Tongue (tissue), 1 donor: ENCODE results near the gene USP40. TPM values are rescaled to one million over a fixed set of nuclear protein-coding genes. Genes with fewer than 3 reads are reported as not detected.

ENCODE experiments used
- total RNA-seq: library from RNA; depleted of rRNA; stranded (reverse); fragments of >200 nt; gene quantifications from one replicate; pipeline ENCODE4 v1.2.3, GENCODE V29; 2014

The USP40 gene
- total RNA-seq, 1 donor from 2014 or later: 37.3 TPM

Other genes with a start within 250 kb of the USP40 start
- gene DGKD, start 212.3 kb downstream of the USP40 start, total RNA-seq: 51.7 TPM
- gene UGT1A8, start 50.9 kb upstream of the USP40 start, total RNA-seq: 0.31 TPM
- gene UGT1A10, start 69.7 kb upstream of the USP40 start, total RNA-seq: not detected
- not detected for gene UGT1A9, start 105.1 kb upstream of the USP40 start, total RNA-seq
- 1.3 TPM for gene UGT1A7, start 115.1 kb upstream of the USP40 start, total RNA-seq
- 9.6 TPM for gene UGT1A6, start 126.1 kb upstream of the USP40 start, total RNA-seq
- gene UGT1A5, start 146.1 kb upstream of the USP40 start, total RNA-seq: 0.51 TPM
- gene UGT1A4, start 152.0 kb upstream of the USP40 start, total RNA-seq: 1.6 TPM
- gene UGT1A3, start 162.3 kb upstream of the USP40 start, total RNA-seq: 0.51 TPM
- gene UGT1A1, start 193.5 kb upstream of the USP40 start, total RNA-seq: 0.41 TPM
- gene MROH2A, start 211.5 kb upstream of the USP40 start, total RNA-seq: 2.5 TPM